Activated naive CD4-positive, alpha-beta T cell treated with anti-CD3 and anti-CD28 coated beads, Interleukin-2, amount 50 U/mL, for 72 hours (primary cell): ENCODE data around the gene EYS. TPM values are rescaled to one million over a fixed set of nuclear protein-coding genes. Genes with fewer than 3 reads are reported as not detected.

ENCODE experiments used
- ATAC-seq, 2 donors: fragments of 150-1000 bp; cut with Tn5 transposase; 2 replicates each; pipeline ENCODE4 v1.10.0; 2021; ENCODE audit warnings: mild to moderate bottlenecking in 2 of 2, moderate library complexity in 2 of 2
- DNase-seq, 2 donors: peaks; one replicate each; pipeline ENCODE4 v3.0.0; 2021 to 2022; ENCODE audit warnings: low spot score in 2 of 2
- H3K27ac Mint-ChIP-seq, 2 donors: one replicate each; pipeline ENCODE4 v1.8.0; 2022; ENCODE audit warnings: mild to moderate bottlenecking in 2 of 2, mixed read lengths in 2 of 2
- H3K36me3 Mint-ChIP-seq, 2 donors: one replicate each; pipeline ENCODE4 v1.8.0; 2022; ENCODE audit warnings: mixed read lengths in 2 of 2
- H3K9me3 Mint-ChIP-seq, 2 donors: one replicate each; pipeline ENCODE4 v1.8.0; 2022; ENCODE audit warnings: mixed read lengths in 2 of 2
- total RNA-seq, 2 donors: library from RNA; stranded (reverse); gene quantifications; one replicate each; pipeline ENCODE4 v1.2.3, GENCODE V29; 2022

Gene EYS
- total RNA-seq, 2 donors from 2014 or later, result not detected

DNA sequence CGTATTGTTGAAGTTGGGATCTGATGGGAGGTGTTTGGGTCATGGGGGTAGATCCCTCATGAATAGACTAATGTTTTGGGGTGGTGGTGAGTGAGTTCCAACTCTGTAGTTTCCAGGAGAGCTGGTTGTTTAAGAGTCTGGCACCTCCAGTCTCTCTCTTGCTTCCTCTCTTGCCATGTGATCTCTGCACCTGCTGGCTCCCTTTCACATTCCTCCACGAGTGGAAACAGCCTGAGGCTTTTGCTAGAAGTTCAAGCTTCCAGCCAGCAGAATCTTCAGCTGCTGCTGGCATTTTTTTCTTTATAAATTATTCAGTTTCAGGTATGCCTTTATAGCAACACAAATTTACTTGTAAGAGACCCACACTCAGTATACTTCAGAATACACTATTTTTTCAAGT lies 1021.6 kb downstream of the EYS start:
- no peak overlapping the region for H3K27ac Mint-ChIP-seq
- DNase-seq (no peak), ATAC-seq (no peak)
- peaks cover 14 to 19% of the 10 kb centered on the region in 2 donors for H3K9me3 Mint-ChIP-seq
- peaks cover 0 to 13% of the 10 kb centered on the region in 2 donors for H3K36me3 Mint-ChIP-seq

- peaks cover 14 to 20% of the 10 kb centered on the region in 2 donors for H3K9me3 Mint-ChIP-seq
- ATAC-seq (no peak), DNase-seq (no peak)
- H3K36me3 Mint-ChIP-seq, result peaks cover 0 to 12% of the 10 kb centered on the region in 2 donors
- H3K27ac Mint-ChIP-seq, result no peak overlapping the region
These were observed 1023.3 kb downstream of the EYS start for GRCh38 chr6:64683682-64684081.

DNA sequence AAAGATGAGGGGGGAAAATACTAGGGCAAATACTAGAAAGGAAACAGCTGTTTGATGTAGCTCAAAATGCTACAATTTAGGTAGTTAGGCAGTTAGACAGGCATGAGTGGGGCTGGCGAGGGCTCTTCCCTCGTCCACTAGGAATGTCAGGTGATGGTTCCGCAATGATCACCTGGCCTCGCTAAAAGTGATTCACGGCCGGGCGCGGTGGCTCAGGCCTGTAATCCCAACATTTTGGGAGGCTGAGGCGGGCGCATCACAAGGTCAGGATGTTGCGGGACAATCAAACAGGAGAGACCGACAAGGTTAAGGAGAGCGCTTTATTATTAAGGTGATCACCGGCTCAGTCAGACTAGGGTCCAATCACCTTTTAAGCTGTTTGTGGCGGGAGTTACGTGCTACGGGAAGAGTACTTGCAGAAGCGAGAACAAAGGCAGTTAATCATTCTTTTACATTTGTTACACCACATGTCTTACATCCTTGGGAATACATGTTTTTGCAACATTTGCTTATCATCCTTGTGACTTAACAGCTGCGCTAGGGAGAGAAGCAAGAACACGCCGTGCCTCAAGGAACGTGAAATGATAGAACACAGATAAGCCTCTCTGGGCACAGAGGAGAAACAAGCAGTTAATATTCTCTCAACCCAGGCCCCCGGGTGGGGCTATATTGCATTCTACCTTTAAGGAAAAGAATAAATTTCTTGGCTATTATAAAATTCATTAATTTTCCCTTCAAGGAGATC lies 1025.4 kb downstream of the EYS start:
- ATAC-seq, result no peak
- H3K9me3 Mint-ChIP-seq, result peaks cover 7 to 12% of the 10 kb centered on the region in 2 donors
- DNase-seq, result no peak
- no peak overlapping the region for H3K27ac Mint-ChIP-seq
- H3K36me3 Mint-ChIP-seq, result peaks cover 0 to 5% of the 10 kb centered on the region in 2 donors

GRCh38 chr6:64680446-64680845 lies 1026.6 kb downstream of the EYS start:
- DNase-seq, result no peak
- ATAC-seq, result no peak
- Mint-ChIP-seq H3K9me3 (peaks cover 7 to 12% of the 10 kb centered on the region in 2 donors), H3K36me3 (peaks cover 0 to 5% of the 10 kb centered on the region in 2 donors), H3K27ac (no peak overlapping the region)

- DNase-seq, result no peak
These were observed 1027.6 kb downstream of the EYS start for GRCh38 chr6:64679416-64679815.

DNA sequence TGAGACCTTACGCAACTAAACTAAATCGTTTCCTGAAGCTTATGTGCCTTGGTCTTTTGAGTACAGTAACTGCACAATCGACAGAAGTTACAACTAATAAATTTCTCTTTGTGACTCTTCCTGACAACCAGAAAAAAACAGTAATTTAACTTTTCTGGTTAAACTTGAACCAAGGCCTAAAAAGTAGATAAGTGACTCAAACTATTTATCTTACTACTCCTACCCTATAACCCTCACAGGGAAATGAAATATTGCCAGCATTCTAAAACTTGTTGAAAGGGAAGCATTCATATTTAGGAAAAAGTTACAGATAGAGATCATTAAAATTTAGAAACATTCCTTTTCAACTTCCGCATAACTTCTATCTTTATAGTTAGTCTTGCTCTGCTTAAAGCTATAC lies 1034.4 kb downstream of the EYS start:
- peaks cover 9 to 12% of the 10 kb centered on the region in 2 donors for H3K9me3 Mint-ChIP-seq
- no peak overlapping the region for H3K27ac Mint-ChIP-seq
- H3K36me3 Mint-ChIP-seq, result no peaks in the 10 kb centered on the region
- ATAC-seq (no peak), DNase-seq (no peak)

More at GRCh38 chr6:64679416-64679815, 1027.6 kb downstream of the EYS start:
- no peak overlapping the region for H3K27ac Mint-ChIP-seq
- H3K36me3 Mint-ChIP-seq, result peaks cover 0 to 5% of the 10 kb centered on the region in 2 donors
- ATAC-seq, result no peak
- peaks cover 7 to 12% of the 10 kb centered on the region in 2 donors for H3K9me3 Mint-ChIP-seq

DNA sequence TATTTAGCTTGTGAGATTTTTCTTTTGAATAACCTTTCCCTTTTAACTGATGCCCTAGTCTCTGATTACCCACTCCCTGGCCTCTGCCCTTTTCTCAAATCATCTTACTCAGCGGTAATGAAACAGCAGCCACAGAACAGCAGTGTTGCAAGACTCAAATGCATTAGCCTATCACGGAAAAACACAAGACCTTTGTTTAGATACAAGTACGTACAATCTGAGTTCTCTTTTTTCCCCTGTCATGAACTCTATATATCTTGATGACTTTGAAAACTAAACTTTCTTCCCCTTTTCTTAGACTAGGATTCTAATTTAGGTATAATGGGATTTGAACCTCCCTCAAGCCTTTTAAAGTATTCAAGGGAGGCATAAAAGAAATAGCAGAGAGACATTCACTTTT lies 1034.9 kb downstream of the EYS start:
- Mint-ChIP-seq H3K27ac (no peak overlapping the region), H3K36me3 (no peaks in the 10 kb centered on the region), H3K9me3 (peaks cover 9 to 12% of the 10 kb centered on the region in 2 donors)
- no peak for ATAC-seq
- no peak for DNase-seq

- DNase-seq (no peak), ATAC-seq (no peak)
- peaks cover 26 to 30% of the 10 kb centered on the region in 2 donors for H3K9me3 Mint-ChIP-seq
- no peaks in the 10 kb centered on the region for H3K36me3 Mint-ChIP-seq
- H3K27ac Mint-ChIP-seq, result no peak overlapping the region
These were observed 1041.9 kb downstream of the EYS start for GRCh38 chr6:64665137-64665536.

DNA sequence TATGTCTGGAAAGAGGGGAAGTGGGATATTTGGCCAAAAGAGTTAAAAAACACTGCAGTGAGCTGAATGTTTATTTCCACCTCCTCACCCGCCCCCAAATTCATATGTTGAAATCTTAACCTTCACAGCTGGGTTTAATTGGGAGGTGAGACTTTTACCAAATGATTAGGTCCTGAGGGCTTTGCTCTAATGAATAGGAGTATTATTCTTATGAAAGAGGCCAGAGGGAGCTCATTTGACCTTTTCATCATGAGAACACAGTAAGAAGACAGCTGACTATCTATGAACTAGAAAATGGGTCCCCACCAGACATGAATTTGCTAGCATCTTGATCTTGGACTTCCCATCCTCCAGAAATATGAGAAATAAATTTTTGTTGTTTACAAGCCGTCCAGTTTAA lies 1042.5 kb downstream of the EYS start:
- H3K27ac Mint-ChIP-seq, result no peak overlapping the region
- H3K9me3 Mint-ChIP-seq, result peaks cover 26 to 30% of the 10 kb centered on the region in 2 donors
- no peak for ATAC-seq

GRCh38 chr6:64644024-64644423 lies 1063.0 kb downstream of the EYS start:
- no peak overlapping the region for H3K27ac Mint-ChIP-seq
- no peak for ATAC-seq
- no peaks in the 10 kb centered on the region for H3K36me3 Mint-ChIP-seq
- DNase-seq, result no peak
- peaks cover 3 to 6% of the 10 kb centered on the region in 2 donors for H3K9me3 Mint-ChIP-seq

More for the DNA sequence above, 1042.5 kb downstream of the EYS start:
- DNase-seq, result no peak
- H3K36me3 Mint-ChIP-seq, result no peaks in the 10 kb centered on the region

DNA sequence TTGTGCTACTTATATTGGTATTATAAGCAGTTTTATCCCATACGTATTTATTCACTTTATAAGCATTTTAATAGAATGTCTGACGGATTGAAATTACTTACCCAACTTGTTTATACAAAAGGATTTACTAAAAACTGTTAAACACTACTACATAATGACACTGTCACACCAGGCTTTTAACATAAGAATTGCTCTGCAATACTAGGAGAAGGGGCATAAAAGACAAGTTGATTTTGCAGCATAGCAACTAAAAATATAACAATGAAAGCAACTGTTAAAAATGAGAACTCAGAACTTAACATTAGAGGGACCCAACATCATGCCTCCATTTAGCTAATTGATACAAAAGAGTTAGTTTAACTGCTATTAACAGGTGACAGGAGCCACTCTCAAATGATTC lies 1076.1 kb downstream of the EYS start:
- H3K36me3 Mint-ChIP-seq, result no peaks in the 10 kb centered on the region
- H3K27ac Mint-ChIP-seq, result no peak overlapping the region
- H3K9me3 Mint-ChIP-seq, result no peaks in the 10 kb centered on the region
- DNase-seq (no peak), ATAC-seq (no peak)

GRCh38 chr6:64622944-64623343 lies 1084.1 kb downstream of the EYS start:
- no peak for ATAC-seq

GRCh38 chr6:64602993-64603392 lies 1104.0 kb downstream of the EYS start:
- DNase-seq (no peak), ATAC-seq (no peak)
- H3K36me3 Mint-ChIP-seq, result peaks cover 0 to 5% of the 10 kb centered on the region in 2 donors
- peaks cover 22 to 35% of the 10 kb centered on the region in 2 donors for H3K9me3 Mint-ChIP-seq
- no peak overlapping the region for H3K27ac Mint-ChIP-seq

More at GRCh38 chr6:64622944-64623343, 1084.1 kb downstream of the EYS start:
- DNase-seq, result no peak
- no peaks in the 10 kb centered on the region for H3K36me3 Mint-ChIP-seq
- peaks cover 10 to 12% of the 10 kb centered on the region in 2 donors for H3K9me3 Mint-ChIP-seq
- no peak overlapping the region for H3K27ac Mint-ChIP-seq

DNA sequence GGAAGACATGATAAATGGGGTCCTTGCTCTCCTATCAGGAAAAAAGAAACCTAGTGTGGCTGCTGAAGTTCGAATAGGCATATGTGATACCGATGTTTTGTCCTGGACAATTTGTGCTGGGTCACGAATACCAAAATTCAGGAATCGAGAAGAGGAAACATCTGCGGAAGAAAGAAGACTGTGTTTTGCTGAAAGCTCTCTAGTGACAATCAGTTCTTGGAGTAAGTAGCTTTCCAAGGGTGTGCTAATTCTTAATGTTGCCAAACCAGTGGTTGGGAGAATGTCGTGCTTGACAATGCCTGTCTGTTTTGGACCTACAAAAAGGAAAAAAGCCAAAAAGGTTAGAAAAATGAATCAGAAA lies 1115.4 kb downstream of the EYS start:
- ATAC-seq, result no peak
- peaks cover 15 to 28% of the 10 kb centered on the region in 2 donors for H3K9me3 Mint-ChIP-seq
- no peak overlapping the region for H3K27ac Mint-ChIP-seq
- no peak for DNase-seq
- H3K36me3 Mint-ChIP-seq, result peaks cover 0 to 12% of the 10 kb centered on the region in 2 donors

GRCh38 chr6:64590965-64591675 lies 1115.9 kb downstream of the EYS start:
- peaks cover 15 to 23% of the 10 kb centered on the region in 2 donors for H3K9me3 Mint-ChIP-seq
- no peak overlapping the region for H3K27ac Mint-ChIP-seq
- DNase-seq (no peak), ATAC-seq (no peak)
- peaks cover 0 to 6% of the 10 kb centered on the region in 2 donors for H3K36me3 Mint-ChIP-seq

- no peak for ATAC-seq
- peaks cover 7 to 17% of the 10 kb centered on the region in 2 donors for H3K9me3 Mint-ChIP-seq
These were observed 1117.1 kb downstream of the EYS start for GRCh38 chr6:64589961-64590360.

GRCh38 chr6:64580346-64580745 lies 1126.7 kb downstream of the EYS start:
- H3K27ac Mint-ChIP-seq, result no peak overlapping the region
- peaks cover 15 to 17% of the 10 kb centered on the region in 2 donors for H3K9me3 Mint-ChIP-seq
- DNase-seq, result no peak
- no peak for ATAC-seq
- no peaks in the 10 kb centered on the region for H3K36me3 Mint-ChIP-seq

More at GRCh38 chr6:64589961-64590360, 1117.1 kb downstream of the EYS start:
- no peak for DNase-seq
- no peak overlapping the region for H3K27ac Mint-ChIP-seq
- H3K36me3 Mint-ChIP-seq, result no peaks in the 10 kb centered on the region
